Mesenchymal stem cell (in vitro differentiated cells and primary cell): ENCODE data around the gene HYLS1. TPM values are rescaled to one million over a fixed set of nuclear protein-coding genes. Genes with fewer than 3 reads are reported as not detected.

Experiments
- DNase-seq: peaks from one replicate; pipeline ENCODE4 v3.0.0-alpha.2; 2013
- H2AFZ ChIP-seq: one replicate; pipeline ENCODE4 v1.6.1; 2013; ENCODE audit warnings: low read depth, mild to moderate bottlenecking, control low read depth, inconsistent platforms, low read length, moderate library complexity
- H2AK5ac ChIP-seq: 2 replicates; pipeline ENCODE4 v1.6.1; 2013; ENCODE audit warnings: low read length, moderate library complexity, mild to moderate bottlenecking, inconsistent platforms; ENCODE audit not compliant: severe bottlenecking
- H2BK120ac ChIP-seq: one replicate; pipeline ENCODE4 v1.6.1; 2013; ENCODE audit warnings: low read depth, mild to moderate bottlenecking, inconsistent platforms, low read length, moderate library complexity
- H2BK12ac ChIP-seq, 2 experiments: one replicate each; pipeline ENCODE4 v1.6.1; 2013; ENCODE audit warnings: inconsistent platforms in 2 of 2, low read length in 2 of 2, mild to moderate bottlenecking in 2 of 2, moderate library complexity in 2 of 2, control low read depth in 1 of 2
- H2BK15ac ChIP-seq: one replicate; pipeline ENCODE4 v1.6.1; 2013; ENCODE audit warnings: mild to moderate bottlenecking, low read depth, inconsistent platforms; ENCODE audit not compliant: poor library complexity, severe bottlenecking
- H2BK5ac ChIP-seq: 2 replicates; pipeline ENCODE4 v1.6.1; 2013; ENCODE audit warnings: low read depth, mild to moderate bottlenecking, low read length, control low read depth, inconsistent platforms; ENCODE audit not compliant: poor library complexity, severe bottlenecking
- H3K14ac ChIP-seq, 2 experiments: one replicate each; pipeline ENCODE4 v1.6.1; 2013; ENCODE audit warnings: inconsistent platforms in 2 of 2, low read length in 2 of 2, control low read depth in 1 of 2, mild to moderate bottlenecking in 1 of 2, moderate library complexity in 1 of 2
- H3K18ac ChIP-seq, 2 experiments: one replicate each; pipeline ENCODE4 v1.6.1; 2013; ENCODE audit warnings: inconsistent platforms in 2 of 2, low read length in 2 of 2, control low read depth in 1 of 2, low read depth in 1 of 2, mild to moderate bottlenecking in 1 of 2
- H3K23ac ChIP-seq, 2 experiments: one replicate each; pipeline ENCODE4 v1.6.1; 2013; ENCODE audit warnings: inconsistent platforms in 2 of 2, low read length in 2 of 2, mild to moderate bottlenecking in 2 of 2, moderate library complexity in 2 of 2, control low read depth in 1 of 2
- H3K27ac ChIP-seq: 2 replicates; pipeline ENCODE4 v1.5.1; 2013; ENCODE audit warnings: mild to moderate bottlenecking, moderate library complexity, low read length, control low read depth, inconsistent platforms; ENCODE audit not compliant: poor library complexity, severe bottlenecking
- H3K27me3 ChIP-seq, 2 experiments: 2 replicates each; pipeline versions ENCODE4 v1.6.1 to v1.7.0; 2013; ENCODE audit warnings: low read length in 2 of 2, mild to moderate bottlenecking in 2 of 2, moderate library complexity in 2 of 2, control low read depth in 1 of 2, inconsistent platforms in 1 of 2; ENCODE audit not compliant: control insufficient read depth in 1 of 2, insufficient read depth in 1 of 2
- H3K36me3 ChIP-seq, 2 experiments: 2 replicates each; pipeline versions ENCODE4 v1.6.1 to v1.7.0; 2013; ENCODE audit warnings: low read length in 2 of 2, control low read depth in 1 of 2, inconsistent platforms in 1 of 2, low read depth in 1 of 2, mild to moderate bottlenecking in 1 of 2; ENCODE audit not compliant: insufficient read depth in 2 of 2, control insufficient read depth in 1 of 2
- H3K4ac ChIP-seq, 2 experiments: one replicate each; pipeline ENCODE4 v1.6.1; 2013; ENCODE audit warnings: inconsistent platforms in 2 of 2, low read length in 2 of 2, mild to moderate bottlenecking in 2 of 2, moderate library complexity in 2 of 2, control low read depth in 1 of 2, low read depth in 1 of 2
- H3K4me1 ChIP-seq: 2 replicates; pipeline ENCODE4 v1.6.1; 2013; ENCODE audit warnings: low read depth, low read length, control low read depth; ENCODE audit not compliant: control insufficient read depth, insufficient read depth
- H3K4me2 ChIP-seq: 2 replicates; pipeline ENCODE4 v1.6.1; 2013; ENCODE audit warnings: low read length, mild to moderate bottlenecking, inconsistent platforms; ENCODE audit not compliant: poor library complexity, severe bottlenecking
- H3K4me3 ChIP-seq, 2 experiments: 2 replicates each; pipeline versions ENCODE4 v1.5.1 to v1.7.0; 2013; ENCODE audit warnings: low read length in 2 of 2, mild to moderate bottlenecking in 2 of 2, control low read depth in 1 of 2, low read depth in 1 of 2; ENCODE audit not compliant: insufficient read depth in 1 of 2
- H3K79me1 ChIP-seq: replicated peaks from 2 replicates; pipeline ENCODE4 v1.6.1; 2013; ENCODE audit warnings: mild to moderate bottlenecking, control low read depth, low read length, inconsistent platforms; ENCODE audit not compliant: poor library complexity, severe bottlenecking
- H3K9ac ChIP-seq: 2 replicates; pipeline ENCODE4 v1.7.0; 2013; ENCODE audit warnings: mild to moderate bottlenecking, low read length, moderate library complexity
- H3K9me3 ChIP-seq: 2 replicates; pipeline ENCODE4 v1.7.0; 2013; ENCODE audit warnings: mild to moderate bottlenecking, low read length; ENCODE audit not compliant: control insufficient read depth
- H4K8ac ChIP-seq: one replicate; pipeline ENCODE4 v1.6.1; 2013; ENCODE audit warnings: inconsistent platforms, mild to moderate bottlenecking, low read length, moderate library complexity
- H4K91ac ChIP-seq: one replicate; pipeline ENCODE4 v1.6.1; 2013; ENCODE audit warnings: mild to moderate bottlenecking, low read length, inconsistent platforms
- WGBS: methylation state at CpG from one replicate; pipeline ENCODE4 v1.1.7; 2013; ENCODE audit warnings: mixed read lengths; 5-methylcytosine and 5-hydroxymethylcytosine counted together
- polyA plus RNA-seq, 2 experiments: library from polyadenylated mRNA; stranded (reverse); fragments of 200-250 nt; gene quantifications; one replicate each; pipeline ENCODE4 v1.2.3, GENCODE V29; 2013

The HYLS1 gene, protein sequence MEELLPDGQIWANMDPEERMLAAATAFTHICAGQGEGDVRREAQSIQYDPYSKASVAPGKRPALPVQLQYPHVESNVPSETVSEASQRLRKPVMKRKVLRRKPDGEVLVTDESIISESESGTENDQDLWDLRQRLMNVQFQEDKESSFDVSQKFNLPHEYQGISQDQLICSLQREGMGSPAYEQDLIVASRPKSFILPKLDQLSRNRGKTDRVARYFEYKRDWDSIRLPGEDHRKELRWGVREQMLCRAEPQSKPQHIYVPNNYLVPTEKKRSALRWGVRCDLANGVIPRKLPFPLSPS
- 3.3 TPM for polyA plus RNA-seq (2013, experiment 1 of 2)
- 2.9 TPM for polyA plus RNA-seq (2013, experiment 2 of 2)

DNA sequence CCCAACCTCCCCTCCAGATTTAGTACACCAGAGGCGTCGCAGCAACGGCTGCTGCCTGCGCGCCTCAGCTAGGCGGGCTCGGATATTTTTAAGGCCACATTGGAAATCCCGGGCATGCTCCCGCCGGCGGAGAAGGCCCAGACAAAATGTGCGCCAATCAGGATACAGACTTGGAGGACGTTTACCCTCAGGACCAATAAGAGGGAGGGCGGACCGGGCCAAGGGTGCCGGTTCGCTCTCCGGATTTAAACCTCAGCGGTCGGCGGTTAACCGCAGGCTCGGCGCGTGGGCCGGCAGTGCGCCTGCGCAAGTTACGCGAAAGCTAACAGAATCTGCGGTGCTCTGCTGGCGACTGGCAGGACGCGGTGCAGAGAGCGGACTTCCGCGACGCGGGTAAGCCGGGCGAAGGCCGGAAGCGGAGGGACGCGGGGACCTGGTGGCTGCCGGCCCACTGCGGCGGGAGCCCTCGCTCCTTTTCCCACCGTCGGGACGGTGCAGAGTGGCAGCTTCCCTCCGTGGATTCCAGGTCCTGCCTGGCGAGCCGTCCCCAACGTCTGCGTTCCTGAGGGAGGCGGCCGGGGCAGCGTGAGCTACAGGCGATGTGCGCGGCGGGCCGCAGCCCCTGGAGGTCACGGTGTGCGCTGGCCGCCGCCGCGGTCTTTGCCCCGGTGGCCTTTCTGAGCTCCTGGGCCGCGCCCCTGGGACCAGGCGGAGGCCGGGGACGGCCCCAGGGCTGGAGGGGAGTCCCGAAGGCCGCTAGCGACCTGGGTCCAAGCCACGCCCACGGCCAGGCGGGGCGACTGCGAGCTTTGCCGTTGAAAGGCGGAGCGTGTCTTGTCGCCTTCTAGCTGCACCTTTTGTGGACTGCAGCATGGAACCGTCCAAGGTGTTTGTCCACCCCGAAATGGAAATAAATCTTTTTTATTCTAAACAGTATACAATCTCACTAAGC lies at the start of gene HYLS1:
TSS of gene HYLS1 (plus strand) at position 296 of the 952 bp plus-strand sequence. CDS start 11,701 bp downstream, outside the sequence.
- Histone ChIP-seq H2BK12ac (peak within 1 kb of the TSS; percentile 66 to 72), H3K27ac (peak within 1 kb of the TSS; percentile 35), H3K4me2 (peak within 1 kb of the TSS; percentile 64), H3K36me3 (peaks cover 0 to 2% of the 10 kb centered on the region in 2 experiments), H3K9me3 (no peaks in the 10 kb centered on the region), H3K4me1 (peaks cover 6% of the 10 kb centered on the region), H3K79me1 (peaks cover 2% of the 10 kb centered on the region), H4K8ac (peak within 1 kb of the TSS; percentile 96), H3K23ac (peak within 1 kb of the TSS in 1 of 2 experiments; percentile 46), H2BK120ac (no peak within 1 kb of the TSS), H3K4ac (peak within 1 kb of the TSS; percentile 62 to 95), H3K4me3 (peak within 1 kb of the TSS; percentile 79 to 94), H2BK5ac (peak within 1 kb of the TSS; percentile 95), H3K14ac (peak within 1 kb of the TSS in 1 of 2 experiments; percentile 91), H2AFZ (peak within 1 kb of the TSS; percentile 99), H4K91ac (peak within 1 kb of the TSS; percentile 36), H2AK5ac (no peak within 1 kb of the TSS), H3K27me3 (no peaks in the 10 kb centered on the region), H2BK15ac (peak within 1 kb of the TSS; percentile 89), H3K9ac (peak within 1 kb of the TSS; percentile 88), H3K18ac (peak within 1 kb of the TSS; percentile 92 to 97)
- WGBS = 6% methylated on average over 74 of the region's 91 CpGs
- peak; percentile 94 for DNase-seq

DNA sequence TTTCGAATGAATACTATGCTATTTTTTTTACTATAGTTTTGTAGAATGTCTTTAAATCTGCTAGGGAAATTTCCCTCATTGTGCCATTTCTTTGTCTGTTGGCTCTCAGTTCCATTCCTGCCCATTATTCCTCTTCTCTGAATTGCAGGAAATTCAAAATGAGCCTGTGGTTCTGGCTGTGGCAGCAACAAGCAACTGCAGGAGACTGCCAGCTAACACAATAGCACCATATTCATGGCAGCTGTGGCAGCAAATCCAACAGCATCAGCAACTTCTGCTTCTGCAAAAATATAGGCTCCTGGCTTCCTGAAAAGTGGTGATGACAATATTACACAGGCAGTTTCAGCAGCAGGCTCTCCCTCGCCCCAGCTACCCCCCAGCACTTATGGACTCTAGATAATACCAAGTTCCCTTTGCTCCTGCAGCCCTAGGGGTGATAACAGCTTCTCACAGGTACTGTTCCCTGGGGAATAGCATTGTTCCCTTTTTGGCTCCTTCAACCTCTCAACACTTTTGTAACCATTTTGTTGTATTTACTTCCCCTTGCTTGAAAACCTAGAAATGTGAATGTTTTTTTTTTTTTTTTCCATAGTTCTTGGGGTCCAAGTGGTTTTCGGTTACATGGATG lies 45.0 kb upstream of the HYLS1 start:
- Histone ChIP-seq H3K36me3 (no peaks in the 10 kb centered on the region), H3K4ac (no peak overlapping the region), H4K91ac (no peak overlapping the region), H3K79me1 (no peaks in the 10 kb centered on the region), H2BK15ac (no peak overlapping the region), H3K18ac (no peak overlapping the region), H2BK120ac (no peak overlapping the region), H3K4me3 (no peak overlapping the region), H3K4me1 (no peaks in the 10 kb centered on the region), H4K8ac (no peak overlapping the region), H3K9me3 (peaks cover 30% of the 10 kb centered on the region), H3K23ac (no peak overlapping the region), H2AFZ (no peak overlapping the region), H3K9ac (no peak overlapping the region), H2AK5ac (no peak overlapping the region), H3K27me3 (peaks cover 0 to 14% of the 10 kb centered on the region in 2 experiments), H3K14ac (no peak overlapping the region), H2BK5ac (no peak overlapping the region), H3K27ac (no peak overlapping the region), H2BK12ac (no peak overlapping the region), H3K4me2 (no peak overlapping the region)
- WGBS = 59% methylated on average over 2 of the region's 3 CpGs
- DNase-seq = no peak

- Histone ChIP-seq H3K4me2 (no peak overlapping the region), H3K23ac (no peak overlapping the region), H3K4me1 (no peaks in the 10 kb centered on the region), H3K14ac (no peak overlapping the region), H3K36me3 (no peaks in the 10 kb centered on the region), H2BK5ac (no peak overlapping the region), H3K79me1 (no peaks in the 10 kb centered on the region), H3K9me3 (peaks cover 30% of the 10 kb centered on the region), H2AFZ (no peak overlapping the region), H3K27ac (no peak overlapping the region), H4K91ac (no peak overlapping the region), H2BK15ac (no peak overlapping the region), H2BK12ac (no peak overlapping the region), H3K4me3 (no peak overlapping the region), H2BK120ac (no peak overlapping the region), H2AK5ac (no peak overlapping the region), H3K27me3 (no peaks in the 10 kb centered on the region), H4K8ac (no peak overlapping the region), H3K9ac (no peak overlapping the region), H3K4ac (no peak overlapping the region), H3K18ac (no peak overlapping the region)
- no peak for DNase-seq
Measured at GRCh38 chr11:125846188-125846587, 41.3 kb upstream of the HYLS1 start.
